ENCODE measurements around the gene FAM153A.
"Not testable (repeated sequence)": the region's sequence is repeated elsewhere in the genome, so short reads cannot be mapped to it uniquely, and the experiment has no call there.

FAM153A gene

DNA sequence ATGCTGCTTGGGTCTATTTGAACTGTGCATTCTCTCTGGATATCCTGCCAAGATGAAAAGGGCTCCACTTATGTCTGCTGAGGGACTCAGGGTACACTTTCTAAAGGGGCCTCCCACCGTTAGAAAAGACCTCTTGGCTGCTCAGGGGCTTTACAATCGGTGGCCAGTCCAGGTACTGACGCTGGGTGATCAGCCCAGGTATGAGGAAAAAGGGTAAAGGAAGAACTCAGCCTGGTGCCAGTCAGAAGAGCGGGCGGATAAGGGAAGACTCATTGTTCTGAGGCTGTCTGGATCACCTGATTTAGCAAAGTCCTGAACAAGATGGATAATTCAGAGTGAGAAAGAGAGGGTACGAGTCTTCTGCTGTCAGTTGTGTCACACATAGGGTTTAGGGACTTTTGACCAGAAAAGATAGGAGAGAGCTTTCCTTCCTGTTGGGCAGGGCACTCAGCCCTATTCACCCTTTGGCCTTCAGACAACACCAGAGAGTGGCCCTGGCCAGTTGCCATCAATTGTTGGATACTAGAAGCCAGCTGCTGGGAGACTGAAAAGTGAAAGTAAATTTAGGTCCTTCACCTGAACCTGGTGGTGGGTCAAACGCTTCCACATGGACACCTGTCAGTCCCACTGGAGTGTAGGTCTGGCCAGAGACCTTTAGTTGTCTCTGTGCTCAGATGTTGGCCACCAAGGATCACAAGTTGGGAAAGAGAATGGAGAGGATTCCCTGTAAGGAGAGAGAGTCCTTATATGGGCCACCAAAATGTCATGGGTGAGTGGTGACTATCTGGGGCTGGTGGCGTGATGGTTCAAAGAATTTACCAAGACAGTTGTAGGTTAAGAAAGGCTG lies 88.8 kb downstream of the FAM153A start:
- not testable (repeated sequence) for DNase-seq (ENCODE audit: low read depth in 1 of 2, low spot score in 1 of 2); H3K27ac ChIP-seq (replicated peaks); H3K27me3 ChIP-seq (ENCODE audit: insufficient read depth, poor library complexity, severe bottlenecking); H3K4me3 ChIP-seq (replicated peaks; ENCODE audit: insufficient read depth, low read length)

DNA sequence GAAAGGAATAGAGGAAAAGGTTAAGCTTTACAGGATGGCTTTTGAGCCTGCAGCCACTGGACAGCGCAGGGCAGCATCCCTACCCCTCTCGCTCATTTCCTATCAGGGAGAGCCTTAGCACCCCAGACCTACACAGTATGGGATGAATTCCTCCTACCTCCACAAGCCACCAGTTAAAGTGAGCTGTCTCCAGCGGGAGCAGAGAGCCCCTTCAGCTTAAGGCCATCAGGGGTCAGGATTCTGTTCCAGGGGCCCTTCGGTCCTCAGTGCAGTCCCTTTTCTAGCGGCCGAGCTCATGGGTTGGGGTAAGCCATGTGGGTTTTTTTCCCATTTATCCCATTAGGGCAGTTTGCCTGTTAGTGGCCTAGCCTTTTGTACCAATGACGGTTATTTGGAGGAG lies 89.7 kb downstream of the FAM153A start:
- DNase-seq (ENCODE audit: low read depth in 1 of 2, low spot score in 1 of 2); H3K4me3 ChIP-seq (replicated peaks; ENCODE audit: insufficient read depth, low read length); H3K27me3 ChIP-seq (ENCODE audit: insufficient read depth, poor library complexity, severe bottlenecking); H3K27ac ChIP-seq (replicated peaks): not testable (repeated sequence)

DNA sequence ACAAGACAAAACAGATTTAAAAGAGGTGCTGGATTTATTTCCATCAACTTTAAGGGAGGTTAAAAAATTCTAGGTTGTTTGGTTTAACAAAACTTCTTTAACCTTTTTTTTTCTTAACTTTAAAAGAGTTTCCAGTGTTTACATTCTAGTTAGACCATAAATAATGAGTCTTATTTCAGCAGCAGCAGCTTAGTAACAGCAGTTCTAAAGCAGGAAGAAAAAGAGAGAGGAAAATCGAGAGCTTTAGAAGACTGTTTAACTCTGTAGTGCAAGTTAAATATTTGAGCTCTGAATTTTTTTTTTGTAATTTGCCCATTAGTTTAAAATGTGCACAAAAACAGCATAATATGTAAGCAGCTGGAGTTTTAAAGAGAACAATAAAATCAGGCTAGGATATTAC lies 90.2 kb downstream of the FAM153A start:
- H3K27me3 ChIP-seq (ENCODE audit: insufficient read depth, poor library complexity, severe bottlenecking); H3K27ac ChIP-seq (replicated peaks); H3K4me3 ChIP-seq (replicated peaks; ENCODE audit: insufficient read depth, low read length); DNase-seq (ENCODE audit: low read depth in 1 of 2, low spot score in 1 of 2): not testable (repeated sequence)

DNA sequence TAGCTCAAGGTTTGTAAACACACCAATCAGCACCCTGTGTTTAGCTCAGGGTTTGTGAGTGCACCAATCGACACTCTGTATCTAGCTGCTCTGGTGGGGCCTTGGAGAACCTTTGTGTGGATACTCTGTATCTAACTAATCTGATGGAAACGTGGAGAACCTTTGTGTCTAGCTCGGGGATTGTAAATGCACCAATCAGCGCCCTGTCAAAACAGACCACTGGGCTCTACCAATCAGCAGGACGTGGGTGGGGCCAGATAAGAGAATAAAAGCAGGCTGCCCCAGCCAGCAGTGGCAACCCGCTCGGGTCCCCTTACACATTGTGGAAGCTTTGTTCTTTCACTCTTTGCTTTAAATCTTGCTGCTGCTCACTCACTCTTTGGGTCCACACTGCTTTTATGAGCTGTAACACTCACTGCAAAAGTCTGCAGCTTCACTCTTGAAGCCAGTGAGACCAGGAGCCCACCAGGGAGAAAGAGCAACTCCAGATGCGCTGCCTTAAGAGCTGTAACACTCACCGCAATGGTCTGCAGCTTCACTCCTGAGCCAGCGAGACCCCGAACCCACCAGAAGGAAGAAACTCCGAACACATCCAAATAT lies 93.6 kb downstream of the FAM153A start:
- not testable (repeated sequence) for H3K27me3 ChIP-seq (ENCODE audit: insufficient read depth, poor library complexity, severe bottlenecking); H3K4me3 ChIP-seq (replicated peaks; ENCODE audit: insufficient read depth, low read length); H3K27ac ChIP-seq (replicated peaks); DNase-seq (ENCODE audit: low read depth in 1 of 2, low spot score in 1 of 2)

DNA sequence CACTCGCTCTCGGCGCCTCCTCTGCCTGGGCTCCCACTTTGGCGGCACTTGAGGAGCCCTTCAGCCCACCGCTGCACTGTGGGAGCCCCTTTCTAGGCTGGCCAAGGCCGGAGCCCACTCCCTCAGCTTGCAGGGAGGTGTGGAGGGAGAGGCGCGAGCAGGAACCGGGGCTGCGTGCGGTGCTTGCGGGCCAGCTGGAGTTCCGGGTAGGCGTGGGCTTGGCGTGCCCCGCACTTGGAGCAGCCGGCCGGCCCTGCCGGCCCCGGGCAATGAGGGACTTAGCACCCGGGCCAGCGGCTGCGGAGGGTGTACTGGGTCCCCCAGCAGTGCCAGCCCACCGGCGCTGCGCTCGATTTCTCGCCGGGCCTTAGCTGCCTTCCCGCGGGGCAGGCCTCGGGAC lies 94.6 kb downstream of the FAM153A start:
- DNase-seq (ENCODE audit: low read depth in 1 of 2, low spot score in 1 of 2); H3K27ac ChIP-seq (replicated peaks); H3K27me3 ChIP-seq (ENCODE audit: insufficient read depth, poor library complexity, severe bottlenecking); H3K4me3 ChIP-seq (replicated peaks; ENCODE audit: insufficient read depth, low read length): not testable (repeated sequence)

DNA sequence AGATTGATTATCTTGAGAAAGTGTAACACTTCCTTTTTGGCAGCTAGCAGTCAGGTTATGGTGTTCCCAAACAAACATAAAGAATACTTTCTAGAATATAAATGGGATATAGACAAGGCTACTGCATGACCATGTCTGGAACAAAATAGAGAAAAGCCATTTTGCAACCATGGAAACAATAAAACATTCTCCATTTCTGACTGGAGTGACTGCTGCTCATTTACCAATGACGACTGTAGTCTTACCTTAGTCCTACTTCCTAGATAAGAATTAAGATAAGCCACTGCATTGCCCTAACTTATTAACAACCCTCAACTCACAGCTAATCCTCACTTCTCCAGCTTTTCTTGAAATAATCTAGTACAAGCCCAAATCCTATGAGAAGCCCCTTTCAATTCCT lies 100.8 kb downstream of the FAM153A start:
- H3K4me3 ChIP-seq (replicated peaks; ENCODE audit: insufficient read depth, low read length); H3K27ac ChIP-seq (replicated peaks): not testable (repeated sequence)

More for the DNA sequence above, 100.8 kb downstream of the FAM153A start:
- not testable (repeated sequence) for DNase-seq (ENCODE audit: low read depth in 1 of 2, low spot score in 1 of 2); H3K27me3 ChIP-seq (ENCODE audit: insufficient read depth, poor library complexity, severe bottlenecking)

Measured in HL-60 (cell line).